Pancreas (tissue), 10 donors: ENCODE data around the gene CD300H. TPM values are rescaled to one million over a fixed set of nuclear protein-coding genes. Genes with fewer than 3 reads are reported as not detected.
A peak's percentile ranks its signal among the peaks of the same experiment; 100 is the strongest.

ENCODE experiments used
- ATAC-seq, 4 donors: fragments of 200-7000 bp; cut with Tn5 transposase; one replicate each; pipeline versions ENCODE4 v1.8.0 to v1.9.1; 2020; ENCODE audit warnings: mild to moderate bottlenecking in 4 of 4, moderate library complexity in 4 of 4
- DNase-seq, 6 donors: peaks; one replicate each; pipeline ENCODE4 v3.0.0-alpha.2; 2020
- FAIRE-seq: peaks from 2 replicates; lab custom pipeline; 2012; peaks lifted over from hg19 to GRCh38; lab: Jason Lieb, UNC
- H3K27ac ChIP-seq, 4 donors: fragments of 200-600 bp; sonication (generic); 1 replicate in 3 of 4; 2 replicates in 1 of 4; pipeline versions ENCODE4 v1.5.0 to v1.8.0; 2020
- H3K27me3 ChIP-seq, 4 donors: fragments of 200-600 bp; one replicate each; pipeline ENCODE4 v1.8.0; 2021
- H3K36me3 ChIP-seq, 3 donors: fragments of 200-600 bp; sonication (generic) in 1 of 3; one replicate each; pipeline versions ENCODE4 v1.5.0 to v1.8.0; 2020 to 2021
- H3K4me1 ChIP-seq, 3 donors: fragments of 200-600 bp; one replicate each; pipeline ENCODE4 v1.8.0; 2021
- H3K4me3 ChIP-seq, 4 donors: fragments of 200-600 bp; sonication (generic) in 2 of 4; one replicate each; pipeline versions ENCODE4 v1.5.0 to v1.8.0; 2020 to 2021
- H3K9me3 ChIP-seq, 4 donors: fragments of 200-600 bp; one replicate each; pipeline ENCODE4 v1.8.0; 2021
- WGBS, 2 donors: extraction: QIAGEN DNeasy Blood & Tissue Kit; methylation state at CpG; one replicate each; pipeline ENCODE4 v1.1.7; 2013; 5-methylcytosine and 5-hydroxymethylcytosine counted together
- intact Hi-C, 3 donors: fragments of 100-400 bp; cut with DNase I; formaldehyde crosslinking; loops; one replicate each; pipeline versions ENCODE4 v1.11.1 to v1.14.2; 2022
- polyA plus RNA-seq, 2 donors: library from polyadenylated mRNA; stranded (reverse); fragments of 200-250 nt; gene quantifications; one replicate each; pipeline ENCODE4 v1.2.3, GENCODE V29; 2013
- total RNA-seq, 6 donors: library from RNA; stranded (reverse); fragmentation: NEBNext Ultra II Directional in 4 of 6; extraction: Animal tissue kit (Norgen Biotek cat#: 25700) in 4 of 6; gene quantifications; one replicate each; pipeline versions ENCODE4 v1.2.1 to v1.2.4, GENCODE V29; 2021 to 2023
- TF ChIP-seq, protein P1 (sequence below), 4 donors: fragments of 200-600 bp; sonication (generic) in 3 of 4; IDR thresholded peaks; one replicate each; pipeline versions ENCODE4 v1.5.0 to v1.8.0; 2021; ENCODE audit warnings: antibody characterized with exemption in 4 of 4
- donor health status: healthy with polysubstance abuse.
- donor health status: DM: no; HTN: no; CAD: no; lungs with moderate emphysema.
- donor health status: DM: no; HTN: no; CAD: no.
- donor health status: control.
- donor health status: control.
- donor health status: Bipolar disorder and iron deficiency.
- donor health status: DM: yes; HTN: yes; CAD: no.
- donor health status: DM: no; HTN: no; CAD: no.
- donor health status: DM: no; HTN: no; CAD: no.
- donor health status: DM: yes; HTN: yes; CAD: no.

CD300H gene
- total and polyA plus RNA-seq, 8 donors = not detected

DNA sequence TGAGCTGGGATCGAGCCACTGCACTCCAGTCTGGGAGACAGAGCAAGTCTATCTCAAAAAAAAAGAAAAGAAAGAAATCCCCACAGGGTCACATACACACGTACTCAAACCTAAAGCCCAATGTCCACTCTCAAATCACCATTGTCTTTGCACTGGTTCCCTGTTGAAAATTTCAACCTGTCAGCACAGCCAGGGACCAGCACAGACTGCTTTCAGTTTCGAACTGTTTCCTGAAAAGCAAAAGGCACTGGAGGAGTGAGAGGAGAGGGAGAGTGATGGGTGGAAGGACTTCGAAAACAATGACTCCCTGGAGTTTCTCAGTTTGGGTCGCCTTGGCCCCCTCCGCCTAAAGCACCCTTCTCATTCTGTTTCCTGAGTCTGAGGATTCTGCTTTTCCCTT lies 12.4 kb downstream of the CD300H start:
- TF ChIP-seq, protein P1, sequence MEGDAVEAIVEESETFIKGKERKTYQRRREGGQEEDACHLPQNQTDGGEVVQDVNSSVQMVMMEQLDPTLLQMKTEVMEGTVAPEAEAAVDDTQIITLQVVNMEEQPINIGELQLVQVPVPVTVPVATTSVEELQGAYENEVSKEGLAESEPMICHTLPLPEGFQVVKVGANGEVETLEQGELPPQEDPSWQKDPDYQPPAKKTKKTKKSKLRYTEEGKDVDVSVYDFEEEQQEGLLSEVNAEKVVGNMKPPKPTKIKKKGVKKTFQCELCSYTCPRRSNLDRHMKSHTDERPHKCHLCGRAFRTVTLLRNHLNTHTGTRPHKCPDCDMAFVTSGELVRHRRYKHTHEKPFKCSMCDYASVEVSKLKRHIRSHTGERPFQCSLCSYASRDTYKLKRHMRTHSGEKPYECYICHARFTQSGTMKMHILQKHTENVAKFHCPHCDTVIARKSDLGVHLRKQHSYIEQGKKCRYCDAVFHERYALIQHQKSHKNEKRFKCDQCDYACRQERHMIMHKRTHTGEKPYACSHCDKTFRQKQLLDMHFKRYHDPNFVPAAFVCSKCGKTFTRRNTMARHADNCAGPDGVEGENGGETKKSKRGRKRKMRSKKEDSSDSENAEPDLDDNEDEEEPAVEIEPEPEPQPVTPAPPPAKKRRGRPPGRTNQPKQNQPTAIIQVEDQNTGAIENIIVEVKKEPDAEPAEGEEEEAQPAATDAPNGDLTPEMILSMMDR (IDR thresholded peaks at IDR 0.05) = no peak
- DNase-seq = peak in 1 of 6 donors; percentile 14
- intact Hi-C loops = no loop called here
- H3K27me3 ChIP-seq = no peaks in the 10 kb centered on the region
- no peak for FAIRE-seq
- H3K36me3 ChIP-seq = no peaks in the 10 kb centered on the region
- 53 to 73% methylated on average over 6 of the region's 6 CpGs for WGBS, 2 donors
- H3K9me3 ChIP-seq = no peaks in the 10 kb centered on the region
- H3K27ac ChIP-seq = no peak overlapping the region
- no peak overlapping the region for H3K4me3 ChIP-seq
- no peaks in the 10 kb centered on the region for H3K4me1 ChIP-seq
- no peak for ATAC-seq

DNA sequence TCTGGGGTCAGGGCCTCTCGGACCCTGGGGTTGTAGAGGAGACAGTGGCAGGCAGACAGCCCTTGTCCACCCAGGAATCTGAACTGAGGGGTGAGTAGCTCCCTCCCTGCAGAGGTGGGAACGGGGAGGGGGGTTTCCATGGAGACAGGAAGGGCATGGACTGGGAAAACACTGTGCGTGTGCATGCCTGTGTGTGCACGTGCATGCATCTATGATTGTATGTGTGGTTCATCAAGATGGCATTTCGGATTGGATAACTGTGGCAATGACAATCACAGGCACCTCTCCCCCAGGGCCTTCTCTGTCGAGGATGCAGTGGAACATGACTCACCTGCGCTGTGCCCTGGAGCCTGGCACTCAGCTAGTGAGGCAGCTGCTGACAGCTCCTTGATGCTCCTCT lies 15.3 kb downstream of the CD300H start:
- TF ChIP-seq, protein P1 (IDR thresholded peaks at IDR 0.05) = no peak
- Histone ChIP-seq H3K4me1 (no peaks in the 10 kb centered on the region), H3K9me3 (no peaks in the 10 kb centered on the region), H3K4me3 (no peak overlapping the region), H3K36me3 (no peaks in the 10 kb centered on the region), H3K27ac (no peak overlapping the region), H3K27me3 (no peaks in the 10 kb centered on the region)
- FAIRE-seq (no peak), DNase-seq (no peak), ATAC-seq (no peak)
- intact Hi-C loops = no loop called here
- 31 to 53% methylated on average over 7 of the region's 7 CpGs for WGBS, 2 donors

DNA sequence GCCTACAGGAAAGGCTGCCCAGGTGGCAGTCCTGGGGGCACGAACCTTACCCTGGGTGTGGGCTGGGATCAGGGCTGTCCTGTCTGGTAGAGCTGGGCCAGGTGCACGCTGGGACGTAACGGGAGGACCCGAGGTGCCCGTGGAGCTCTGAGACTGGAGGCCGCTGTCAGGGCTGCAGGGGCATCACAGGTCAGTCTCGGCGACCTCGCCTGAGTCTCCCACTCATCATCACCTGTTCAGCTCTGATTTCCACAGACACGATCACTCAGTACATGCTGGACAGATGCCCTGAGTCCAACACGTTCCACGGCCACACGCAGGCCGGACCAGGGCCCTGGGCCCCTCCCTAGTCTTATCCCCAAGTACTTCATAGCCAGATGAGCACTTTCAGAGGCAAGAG lies 16.7 kb downstream of the CD300H start:
- DNase-seq (no peak), FAIRE-seq (no peak), ATAC-seq (no peak)
- no peak overlapping the region for H3K27ac ChIP-seq
- H3K4me1 ChIP-seq = no peaks in the 10 kb centered on the region
- no peak overlapping the region for H3K4me3 ChIP-seq
- H3K36me3 ChIP-seq = no peaks in the 10 kb centered on the region
- no peaks in the 10 kb centered on the region for H3K9me3 ChIP-seq
- 57 to 74% methylated on average over 15 of the region's 15 CpGs for WGBS, 2 donors
- H3K27me3 ChIP-seq = no peaks in the 10 kb centered on the region
- intact Hi-C loops = no loop called here
- TF ChIP-seq, protein P1 (IDR thresholded peaks at IDR 0.05) = no peak

DNA sequence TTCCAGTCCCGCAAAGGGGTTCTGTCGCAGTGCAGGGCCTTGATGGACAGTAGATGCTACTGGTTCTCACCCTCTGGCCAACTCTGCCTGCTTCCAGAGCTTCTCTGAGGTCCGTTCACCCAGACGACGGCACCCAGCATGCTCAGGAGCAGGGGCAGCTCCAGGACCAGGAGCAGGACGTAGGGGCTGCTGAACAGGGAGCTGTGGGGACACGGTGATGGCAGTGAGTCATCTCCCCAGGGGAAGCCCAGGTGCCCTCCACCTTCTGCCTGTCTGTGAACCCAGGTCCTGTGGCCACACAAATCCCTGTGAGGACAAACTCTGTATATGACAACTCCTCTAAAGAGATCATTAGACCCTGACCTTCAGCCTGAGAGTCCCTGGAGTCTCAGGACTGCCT lies 18.0 kb downstream of the CD300H start:
- Histone ChIP-seq H3K27me3 (no peaks in the 10 kb centered on the region), H3K4me1 (no peaks in the 10 kb centered on the region), H3K27ac (no peak overlapping the region), H3K4me3 (no peak overlapping the region), H3K9me3 (no peaks in the 10 kb centered on the region), H3K36me3 (no peaks in the 10 kb centered on the region)
- ATAC-seq = no peak
- TF ChIP-seq, protein P1 (IDR thresholded peaks at IDR 0.05) = no peak
- intact Hi-C loops = no loop called here
- peak in 1 of 6 donors; percentile 26 for DNase-seq
- FAIRE-seq = no peak
- WGBS, 2 donors = 54 to 56% methylated on average over 7 of the region's 7 CpGs

DNA sequence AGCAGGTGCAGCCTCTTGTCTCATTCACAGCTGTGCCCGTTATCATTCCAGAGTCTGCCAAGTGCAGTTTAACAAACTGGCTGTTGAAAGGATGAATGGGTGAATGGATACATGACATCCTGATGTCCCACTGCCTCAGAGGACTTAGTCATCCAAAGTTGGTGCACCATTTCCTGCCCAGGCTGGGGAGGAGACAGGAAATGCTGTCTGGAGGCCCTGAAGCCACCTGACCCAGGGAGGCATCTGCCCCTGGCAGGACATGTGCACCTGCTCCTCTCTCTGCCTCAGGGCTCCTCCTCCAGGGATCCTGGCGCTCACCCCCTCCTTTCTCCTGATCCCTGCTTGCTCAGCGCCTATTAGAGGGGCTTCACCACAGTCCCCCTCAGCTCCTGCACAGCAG lies 19.6 kb downstream of the CD300H start:
- no peaks in the 10 kb centered on the region for H3K36me3 ChIP-seq
- H3K27ac ChIP-seq = no peak overlapping the region
- WGBS, 2 donors = 55 to 76% methylated on average over 3 of the region's 3 CpGs
- TF ChIP-seq, protein P1 (IDR thresholded peaks at IDR 0.05) = no peak
- no peaks in the 10 kb centered on the region for H3K4me1 ChIP-seq
- peak in 1 of 6 donors; percentile 30 for DNase-seq
- no peak overlapping the region for H3K4me3 ChIP-seq
- no peak for ATAC-seq
- H3K27me3 ChIP-seq = no peaks in the 10 kb centered on the region
- FAIRE-seq = no peak
- intact Hi-C loops = no loop called here
- no peaks in the 10 kb centered on the region for H3K9me3 ChIP-seq
